HEK293 (cell line): Measurements from ENCODE around the gene PACRGL.

ENCODE experiments used
- MYNN ChIP-seq: fragments of 450-650 bp; formaldehyde crosslinking; IDR thresholded peaks from 2 replicates; pipeline ENCODE4 v1.5.1; 2016; ENCODE audit warnings: missing biosample characterization, missing genetic modification characterization, borderline replicate concordance
- ZBTB20 ChIP-seq: fragments of 450-650 bp; formaldehyde crosslinking; IDR thresholded peaks from 2 replicates; pipeline ENCODE4 v1.5.1; 2016; ENCODE audit warnings: missing biosample characterization, missing genetic modification characterization

PACRGL gene

GRCh38 chr4:20787940-20788665 is 87.8 kb downstream of the PACRGL start (continued):
- TF ChIP-seq ZBTB20 (tag by site-specific recombination) (no peak), MYNN (no peak)
